Measurements from ENCODE around the gene ITGA6.
A peak's percentile ranks its signal among the peaks of the same experiment; 100 is the strongest.

Gene ITGA6

GRCh38 chr2:172457536-172457935 lies 30.1 kb downstream of the ITGA6 start:
- H3K4me3 ChIP-seq (ENCODE audit: low read depth, low read length), result no peak overlapping the region
- no peak for DNase-seq (ENCODE audit: low read depth)
- TF ChIP-seq CTCF (IDR thresholded peaks at IDR 0.05; ENCODE audit: low read depth, low read length, missing control alignments), result no peak
- in situ Hi-C loops (cut with HindIII; ENCODE audit: low sequenced_read_pairs), result no loop called here

- DNase-seq (ENCODE audit: low read depth), result no peak
- TF ChIP-seq CTCF (IDR thresholded peaks at IDR 0.05; ENCODE audit: low read depth, low read length, missing control alignments), result no peak
- in situ Hi-C loops (cut with HindIII; ENCODE audit: low sequenced_read_pairs), result no loop called here
- H3K4me3 ChIP-seq (ENCODE audit: low read depth, low read length), result no peak overlapping the region
Measured at GRCh38 chr2:172458561-172459124, 31.3 kb downstream of the ITGA6 start.

GRCh38 chr2:172460780-172461201 lies 33.4 kb downstream of the ITGA6 start:
- no peak for DNase-seq (ENCODE audit: low read depth)
- no peak for TF ChIP-seq CTCF (IDR thresholded peaks at IDR 0.05; ENCODE audit: low read depth, low read length, missing control alignments)
- no peak overlapping the region for H3K4me3 ChIP-seq (ENCODE audit: low read depth, low read length)
- in situ Hi-C loops (cut with HindIII; ENCODE audit: low sequenced_read_pairs), result no loop called here

GRCh38 chr2:172461591-172462372 lies 34.4 kb downstream of the ITGA6 start:
- no peak for DNase-seq (ENCODE audit: low read depth)
- peak; percentile 88 for TF ChIP-seq CTCF (IDR thresholded peaks at IDR 0.05; ENCODE audit: low read depth, low read length, missing control alignments)
- H3K4me3 ChIP-seq (ENCODE audit: low read depth, low read length), result no peak overlapping the region
- in situ Hi-C loops (cut with HindIII; ENCODE audit: low sequenced_read_pairs), result no loop called here

GRCh38 chr2:172462373-172462848 lies 35.0 kb downstream of the ITGA6 start:
- DNase-seq (ENCODE audit: low read depth), result no peak
- H3K4me3 ChIP-seq (ENCODE audit: low read depth, low read length), result no peak overlapping the region
- TF ChIP-seq CTCF (IDR thresholded peaks at IDR 0.05; ENCODE audit: low read depth, low read length, missing control alignments), result no peak
- in situ Hi-C loops (cut with HindIII; ENCODE audit: low sequenced_read_pairs), result no loop called here

GRCh38 chr2:172462849-172463381 lies 35.5 kb downstream of the ITGA6 start:
- no peak for TF ChIP-seq CTCF (IDR thresholded peaks at IDR 0.05; ENCODE audit: low read depth, low read length, missing control alignments)
- in situ Hi-C loops (cut with HindIII; ENCODE audit: low sequenced_read_pairs), result no loop called here
- no peak for DNase-seq (ENCODE audit: low read depth)
- H3K4me3 ChIP-seq (ENCODE audit: low read depth, low read length), result no peak overlapping the region
